ENCODE results near the gene NANOG. TPM values are rescaled to one million over a fixed set of nuclear protein-coding genes. Genes with fewer than 3 reads are reported as not detected.
"Not testable (repeated sequence)": the region's sequence is repeated elsewhere in the genome, so short reads cannot be mapped to it uniquely, and the experiment has no call there.

Gene NANOG
- total RNA-seq (2021; fragmentation: NEBNext Ultra II Directional; extraction: Animal tissue kit (Norgen Biotek cat#: 25700)) (229 and 231 TPM in 2 replicates), polyA plus RNA-seq (2011; rRNA removed) (31.1 and 53.7 TPM in 2 replicates), polyA minus RNA-seq (2011; rRNA and poly(A)+ RNA removed) (131 and 157 TPM in 2 replicates)
- 55.4 TPM for polyA plus RNA-seq (2011; cell fraction: cytosol; rRNA removed)
- 19.7 TPM for polyA plus RNA-seq (2011; cell fraction: nucleus; rRNA removed)
- 45.6 to 90.4 TPM (median 54.8 TPM) in 4 replicates for polyA plus RNA-seq (2012, experiment 1 of 2)
- polyA plus RNA-seq (2012, experiment 2 of 2), result 18.9 TPM
- polyA plus RNA-seq (2013, experiment 1 of 2), result 112 TPM
- polyA plus RNA-seq (2013, experiment 2 of 2), result 114 TPM
- polyA minus RNA-seq (2011; cell fraction: cytosol; rRNA and poly(A)+ RNA removed), result 44.8 TPM
- 50.6 TPM for polyA minus RNA-seq (2011; cell fraction: nucleus; rRNA and poly(A)+ RNA removed)
- long read RNA-seq, experiment 1, full-length matches to known transcripts, result 15 of 57 reads
- long read RNA-seq, experiment 1, partial matches to known transcripts, result 29 of 57 reads
- long read RNA-seq, experiment 1, other reads (novel, unspliced or antisense), result 13 of 57 reads
- long read RNA-seq, experiment 2, full-length matches to known transcripts, result 4 of 8 reads
- long read RNA-seq, experiment 2, partial matches to known transcripts, result 0 of 8 reads
- long read RNA-seq, experiment 2, other reads (novel, unspliced or antisense), result 4 of 8 reads

DNA sequence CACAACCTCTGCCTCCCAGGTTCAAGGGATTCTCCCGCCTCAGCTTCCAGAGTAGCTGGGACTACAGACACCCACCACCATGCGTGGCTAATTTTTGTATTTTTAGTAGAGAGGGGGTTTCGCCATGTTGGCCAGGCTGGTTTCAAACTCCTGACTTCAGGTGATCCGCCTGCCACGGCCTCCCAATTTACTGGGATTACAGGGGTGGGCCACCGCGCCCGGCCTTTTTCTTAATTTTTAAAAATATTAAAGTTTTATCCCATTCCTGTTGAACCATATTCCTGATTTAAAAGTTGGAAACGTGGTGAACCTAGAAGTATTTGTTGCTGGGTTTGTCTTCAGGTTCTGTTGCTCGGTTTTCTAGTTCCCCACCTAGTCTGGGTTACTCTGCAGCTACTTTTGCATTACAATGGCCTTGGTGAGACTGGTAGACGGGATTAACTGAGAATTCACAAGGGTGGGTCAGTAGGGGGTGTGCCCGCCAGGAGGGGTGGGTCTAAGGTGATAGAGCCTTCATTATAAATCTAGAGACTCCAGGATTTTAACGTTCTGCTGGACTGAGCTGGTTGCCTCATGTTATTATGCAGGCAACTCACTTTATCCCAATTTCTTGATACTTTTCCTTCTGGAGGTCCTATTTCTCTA is at the start of gene NANOG:
Gene NANOG (plus strand): TSS at position 519 of the 645 bp plus-strand sequence. CDS start 213 bp downstream, outside the sequence.
- H3K9me3 ChIP-seq (ENCODE audit: insufficient read depth in 2 of 2, low read depth in 1 of 2, low read length in 1 of 2); H4K20me1 ChIP-seq (replicated peaks in 1 of 2; ENCODE audit: control insufficient read depth in 1 of 2, insufficient read depth in 2 of 2, low read length in 2 of 2); H2BK20ac ChIP-seq (ENCODE audit: low read length); H2AFZ ChIP-seq (ENCODE audit: low read length); H3K27me3 ChIP-seq (replicated peaks in 1 of 4; ENCODE audit: control insufficient read depth in 3 of 4, extremely low read depth in 1 of 4, insufficient read depth in 3 of 4, low read length in 3 of 4); H2BK15ac ChIP-seq (ENCODE audit: low read length); H4K8ac ChIP-seq (ENCODE audit: extremely low read depth, insufficient read depth, low read length); H3K14ac ChIP-seq (ENCODE audit: insufficient read length); H3K23ac ChIP-seq (ENCODE audit: insufficient read length); H3K23me2 ChIP-seq (ENCODE audit: low read depth, low read length); H3K79me1 ChIP-seq (ENCODE audit: low read depth, low read length): not testable (repeated sequence)
- peaks cover 10 to 21% (median 14%) of the 10 kb centered on the region in 4 experiments for H3K4me1 ChIP-seq (replicated peaks in 1 of 4; ENCODE audit: control insufficient read depth in 3 of 4, insufficient read depth in 4 of 4, low read length in 3 of 4)
- peak within 1 kb of the TSS; percentile 57 to 84 (median 66) for H3K4me3 ChIP-seq (ENCODE audit: extremely low read depth in 1 of 4, insufficient read depth in 2 of 4, low read depth in 3 of 4, low read length in 4 of 4)
- peak within 1 kb of the TSS; percentile 20; the same call in 1 of the 2 replicates for H3K27ac ChIP-seq (ENCODE audit: low read depth, low read length)
- peak within 1 kb of the TSS; percentile 61 for H3K4ac ChIP-seq (replicated peaks; ENCODE audit: insufficient read length, low read depth, low read length)
- H3K9ac ChIP-seq (replicated peaks in 1 of 4; ENCODE audit: extremely low read depth in 1 of 4, low read depth in 3 of 4, low read length in 3 of 4), result peak within 1 kb of the TSS in 1 of 4 experiments; percentile 76; a peak in 2 of 7 replicates
- peak within 1 kb of the TSS; percentile 86; the same call in 1 of the 2 replicates for H2BK5ac ChIP-seq (ENCODE audit: low read depth, low read length)
- peak in 1 of 2 experiments; percentile 29 for DNase-seq (ENCODE audit: low read depth in 1 of 2, low spot score in 2 of 2)
- peak within 1 kb of the TSS; percentile 72 for H3K18ac ChIP-seq (ENCODE audit: extremely low read depth, low read length)
- peaks cover 15 to 52% of the 10 kb centered on the region in 2 experiments for H3K79me2 ChIP-seq (ENCODE audit: control insufficient read depth in 1 of 2, insufficient read depth in 2 of 2, low read length in 2 of 2)
- 17% methylated on average over 13 of the region's 13 CpGs; no CpG with 5 or more reads in 1 of the 2 experiments for WGBS, 2 experiments (ENCODE audit: extremely low coverage in 1 of 2, insufficient coverage in 1 of 2, insufficient read length in 1 of 2, insufficient replicate concordance in 2 of 2, low coverage in 1 of 2, low lambda C conversion rate in 2 of 2, missing lambda C conversion rate in 1 of 2)
- peak within 1 kb of the TSS; percentile 35 for H4K5ac ChIP-seq (ENCODE audit: insufficient read length, low read depth, low read length)
- H3K56ac ChIP-seq (replicated peaks; ENCODE audit: insufficient read length, low read depth, low read length), result peak within 1 kb of the TSS; percentile 61
- FAIRE-seq, result peak; percentile 100
- H3K36me3 ChIP-seq (ENCODE audit: control insufficient read depth in 2 of 4, insufficient read depth in 4 of 4, low read length in 3 of 4), result peaks cover 5 to 26% (median 13%) of the 10 kb centered on the region in 4 experiments; a peak in 7 of 8 replicates
- peak within 1 kb of the TSS; percentile 32; the same call in 1 of the 2 replicates for H2BK12ac ChIP-seq (ENCODE audit: low read depth, low read length)
- peak within 1 kb of the TSS; percentile 96 for H2BK120ac ChIP-seq (replicated peaks; ENCODE audit: low read depth, low read length)
- ChIA-PET CTCF (ENCODE audit: partially characterized antibody) (interaction anchor here (0.7 to 2.7 kb wide), 5 partner anchors 10 to 70 kb away, joined by 3 to 9 read pairs (median 3); no protein-coding TSS in a partner anchor), POLR2A (ENCODE audit: partially characterized antibody) (interaction anchor here (1.1 to 3.8 kb wide), 6 partner anchors 9 to 74 kb away, joined by 3 to 25 read pairs (median 9); no protein-coding TSS in a partner anchor)
- peak within 1 kb of the TSS; percentile 96 for H4K91ac ChIP-seq (replicated peaks; ENCODE audit: insufficient read length, low read length)
- peak within 1 kb of the TSS; percentile 72 to 83 for H3K4me2 ChIP-seq (ENCODE audit: insufficient read depth in 1 of 2, low read depth in 2 of 2, low read length in 2 of 2)
- H2AK5ac ChIP-seq (ENCODE audit: low read depth, low read length), result peak within 1 kb of the TSS; percentile 66; the same call in 1 of the 2 replicates
- TF ChIP-seq POU5F1 (IDR thresholded peaks at IDR 0.05; ENCODE audit: low read depth, low read length), result peak; percentile 78; the same call in 1 of the 2 replicates

Measured in H1 (cell line).